Heart left ventricle (tissue), 13 donors: ENCODE data around the gene PREX1.

ENCODE experiments used
- POLR2A ChIP-seq, 2 donors: fragments of 450-650 bp; IDR thresholded peaks; one replicate each; pipeline ENCODE4 v1.6.1; 2017; ENCODE audit warnings: antibody characterized with exemption in 2 of 2, mild to moderate bottlenecking in 2 of 2, moderate library complexity in 2 of 2
- TF ChIP-seq, protein P1 (sequence below), 12 donors: fragments of 200-600 bp; sonication (generic) in 4 of 12; IDR thresholded peaks; one replicate each; pipeline versions ENCODE4 v1.5.0 to v1.8.0; 2018 to 2022; ENCODE audit warnings: antibody characterized with exemption in 12 of 12, mild to moderate bottlenecking in 5 of 12
- donor health status: ischemic (EF 13 %, LVEDD 7.1; RV severe dilation, severe dysfunction).
- donor health status: DM: no; HTN: yes; CAD: no.
- donor health status: DM: no; HTN: no; CAD: no.
- donor health status: ischemic (EF 25% LVEDD 6.9; RV normal size, moderate dysfunction).
- donor health status: ischemic (EF 25% LVEDD 5.7; RV mildly dilated, moderate dysfunction).
- donor health status: ischemic (EF 35%, LVEDD 5.7; RV mildly dilated, moderate dysfunction).
- donor health status: nonischemic (EF 11% LVEDD 7.7; RV severe dilation, severe dysfunction).
- donor health status: DM: yes; HTN: yes; CAD: no.
- donor health status: PGD.
- donor health status: ischemic (EF 29% LVEDD 5.4; RV normal size, mild dysfunction).
- donor health status: nonischemic (EF 23%, LVEDD 6.1; RV moderate dilation, normal function).

DNA sequence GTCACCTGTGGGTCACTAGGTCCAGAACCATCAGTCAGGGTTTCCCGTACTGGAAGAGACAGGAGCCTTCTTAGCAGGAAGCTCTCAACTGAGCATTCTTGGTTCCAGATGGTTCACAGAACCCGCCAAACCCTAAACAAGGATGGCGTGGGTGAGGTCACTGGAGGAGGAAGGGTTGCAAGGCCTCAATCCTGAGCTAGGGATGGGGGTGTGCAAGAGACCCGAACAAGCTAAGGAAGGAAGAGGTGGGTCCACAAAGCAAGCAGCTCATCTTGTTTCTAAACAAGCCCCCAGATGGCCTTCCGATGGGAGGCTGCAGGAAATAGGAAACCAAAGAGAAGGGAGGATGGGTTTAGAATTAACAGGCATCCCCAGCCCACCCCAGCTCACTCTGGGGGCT, 92.7 kb downstream of the PREX1 start:
- TF ChIP-seq, protein P1, sequence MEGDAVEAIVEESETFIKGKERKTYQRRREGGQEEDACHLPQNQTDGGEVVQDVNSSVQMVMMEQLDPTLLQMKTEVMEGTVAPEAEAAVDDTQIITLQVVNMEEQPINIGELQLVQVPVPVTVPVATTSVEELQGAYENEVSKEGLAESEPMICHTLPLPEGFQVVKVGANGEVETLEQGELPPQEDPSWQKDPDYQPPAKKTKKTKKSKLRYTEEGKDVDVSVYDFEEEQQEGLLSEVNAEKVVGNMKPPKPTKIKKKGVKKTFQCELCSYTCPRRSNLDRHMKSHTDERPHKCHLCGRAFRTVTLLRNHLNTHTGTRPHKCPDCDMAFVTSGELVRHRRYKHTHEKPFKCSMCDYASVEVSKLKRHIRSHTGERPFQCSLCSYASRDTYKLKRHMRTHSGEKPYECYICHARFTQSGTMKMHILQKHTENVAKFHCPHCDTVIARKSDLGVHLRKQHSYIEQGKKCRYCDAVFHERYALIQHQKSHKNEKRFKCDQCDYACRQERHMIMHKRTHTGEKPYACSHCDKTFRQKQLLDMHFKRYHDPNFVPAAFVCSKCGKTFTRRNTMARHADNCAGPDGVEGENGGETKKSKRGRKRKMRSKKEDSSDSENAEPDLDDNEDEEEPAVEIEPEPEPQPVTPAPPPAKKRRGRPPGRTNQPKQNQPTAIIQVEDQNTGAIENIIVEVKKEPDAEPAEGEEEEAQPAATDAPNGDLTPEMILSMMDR (IDR thresholded peaks at IDR 0.05): no peak
- TF ChIP-seq POLR2A (IDR thresholded peaks at IDR 0.05): no peak
